Gastroesophageal sphincter (tissue), 4 donors: Measurements from ENCODE around the gene ASB6. TPM values are rescaled to one million over a fixed set of nuclear protein-coding genes. Genes with fewer than 3 reads are reported as not detected.
A peak's percentile ranks its signal among the peaks of the same experiment; 100 is the strongest.

Source experiments
- ATAC-seq: fragments of 150-250 bp; one replicate; pipeline ENCODE4 v1.9.1; 2016; ENCODE audit warnings: mild to moderate bottlenecking, moderate library complexity
- H3K27ac ChIP-seq, 4 donors: fragments of 200-600 bp; sonication (generic) in 3 of 4; 1 replicate in 3 of 4; 2 replicates in 1 of 4; pipeline ENCODE4 v1.5.1; 2016 to 2019
- H3K27me3 ChIP-seq: fragments of 200-600 bp; sonication (generic); one replicate; pipeline ENCODE4 v1.5.1; 2019
- H3K36me3 ChIP-seq, 2 donors: fragments of 200-600 bp; sonication (generic); one replicate each; pipeline ENCODE4 v1.5.1; 2019; ENCODE audit warnings: control low read depth in 1 of 2
- H3K4me1 ChIP-seq, 3 donors: fragments of 200-600 bp; sonication (generic); 1 replicate in 2 of 3; 2 replicates in 1 of 3; pipeline ENCODE4 v1.5.1; 2016 to 2019; ENCODE audit warnings: control low read depth in 2 of 3
- H3K4me3 ChIP-seq, 2 donors: fragments of 200-600 bp; sonication (generic); one replicate each; pipeline ENCODE4 v1.5.1; 2019; ENCODE audit warnings: mild to moderate bottlenecking in 1 of 2, moderate library complexity in 1 of 2
- H3K9me3 ChIP-seq, 3 donors: fragments of 200-600 bp; sonication (generic); one replicate each; pipeline ENCODE4 v1.5.1; 2017 to 2019; ENCODE audit warnings: control low read depth in 2 of 3
- CTCF ChIP-seq, 4 experiments: fragments of 200-600 bp in 2 of 4; fragments of 450-650 bp in 2 of 4; sonication (generic) in 1 of 4; IDR thresholded peaks; one replicate each; pipeline ENCODE4 v1.5.1; 2017 to 2019; ENCODE audit warnings: antibody characterized with exemption in 4 of 4, mild to moderate bottlenecking in 2 of 4, moderate library complexity in 2 of 4
- EP300 ChIP-seq: sonication (generic); formaldehyde crosslinking; IDR thresholded peaks from one replicate; pipeline ENCODE4 v1.6.1; 2017; ENCODE audit warnings: antibody characterized with exemption, mild to moderate bottlenecking
- POLR2A ChIP-seq, 2 donors: fragments of 450-650 bp; IDR thresholded peaks; one replicate each; pipeline ENCODE4 v1.6.1; 2017; ENCODE audit warnings: antibody characterized with exemption in 2 of 2, mild to moderate bottlenecking in 2 of 2, moderate library complexity in 1 of 2
- POLR2AphosphoS5 ChIP-seq: sonication (generic); formaldehyde crosslinking; IDR thresholded peaks from one replicate; pipeline ENCODE4 v1.6.1; 2017; ENCODE audit warnings: antibody characterized with exemption
- WGBS, 2 donors: methylation state at CpG; one replicate each; pipeline ENCODE4 v1.1.5; 2018; ENCODE audit warnings: low coverage in 1 of 2; 5-methylcytosine and 5-hydroxymethylcytosine counted together
- total RNA-seq, 4 donors: library from RNA; depleted of rRNA; stranded (reverse); fragments of >200 nt; gene quantifications; one replicate each; pipeline ENCODE4 v1.1.0, GENCODE V29; 2016

The ASB6 gene
- total RNA-seq, 4 donors from 2014 or later, result 21.3 to 37.2 (median 28.2) TPM

- H3K4me3 ChIP-seq, result no peak overlapping the region
- WGBS, 2 donors, result 68 to 80% methylated on average over 1 to 3 of the region's 12 CpGs
- H3K36me3 ChIP-seq, result no peaks in the 10 kb centered on the region
- no peaks in the 10 kb centered on the region for H3K9me3 ChIP-seq
- TF ChIP-seq EP300 (no peak), CTCF (IDR thresholded peaks at IDR 0.05) (no peak), POLR2AphosphoS5 (no peak), POLR2A (IDR thresholded peaks at IDR 0.05) (no peak)
- no peaks in the 10 kb centered on the region for H3K27me3 ChIP-seq
- H3K27ac ChIP-seq, result no peak overlapping the region
- H3K4me1 ChIP-seq, result peaks cover 0 to 30% (median 19%) of the 10 kb centered on the region in 3 donors
- ATAC-seq, result no peak
Observed at GRCh38 chr9:129604056-129604765, 37.7 kb downstream of the ASB6 start.

GRCh38 chr9:129602598-129603415 is 39.1 kb downstream of the ASB6 start:
- 14 to 26% methylated on average over 2 to 3 of the region's 10 CpGs for WGBS, 2 donors
- H3K27me3 ChIP-seq, result no peaks in the 10 kb centered on the region
- H3K27ac ChIP-seq, result no peak overlapping the region
- ATAC-seq, result no peak
- no peaks in the 10 kb centered on the region for H3K9me3 ChIP-seq
- no peak overlapping the region for H3K4me3 ChIP-seq
- H3K36me3 ChIP-seq, result no peaks in the 10 kb centered on the region
- peaks cover 0 to 24% (median 11%) of the 10 kb centered on the region in 3 donors for H3K4me1 ChIP-seq
- TF ChIP-seq EP300, result no peak
- no peak for TF ChIP-seq CTCF (IDR thresholded peaks at IDR 0.05)
- no peak for TF ChIP-seq POLR2A (IDR thresholded peaks at IDR 0.05)

GRCh38 chr9:129601082-129601674 is 40.8 kb downstream of the ASB6 start:
- WGBS, 2 donors, result 77 to 100% methylated on average over 1 to 7 of the region's 9 CpGs

GRCh38 chr9:129598089-129598596 is 43.8 kb downstream of the ASB6 start:
- Histone ChIP-seq H3K27me3 (no peaks in the 10 kb centered on the region), H3K9me3 (no peaks in the 10 kb centered on the region), H3K4me3 (peak overlapping the region in 1 of 2 donors; percentile 58), H3K4me1 (peaks cover 0 to 30% (median 21%) of the 10 kb centered on the region in 3 donors), H3K36me3 (no peaks in the 10 kb centered on the region), H3K27ac (peak overlapping the region in 3 of 4 donors; percentile 92 to 95 (median 94))
- TF ChIP-seq POLR2A (IDR thresholded peaks at IDR 0.05) (no peak), POLR2AphosphoS5 (no peak), EP300 (no peak), CTCF (IDR thresholded peaks at IDR 0.05) (no peak)
- no peak for ATAC-seq
- WGBS, 2 donors, result 90 to 96% methylated on average over 5 to 6 of the region's 14 CpGs

More at GRCh38 chr9:129601082-129601674, 40.8 kb downstream of the ASB6 start:
- Histone ChIP-seq H3K4me1 (peaks cover 0 to 24% (median 17%) of the 10 kb centered on the region in 3 donors), H3K36me3 (no peaks in the 10 kb centered on the region), H3K27ac (no peak overlapping the region), H3K27me3 (no peaks in the 10 kb centered on the region), H3K9me3 (no peaks in the 10 kb centered on the region), H3K4me3 (no peak overlapping the region)
- TF ChIP-seq CTCF (IDR thresholded peaks at IDR 0.05) (no peak), POLR2A (IDR thresholded peaks at IDR 0.05) (no peak), POLR2AphosphoS5 (no peak)
- no peak for ATAC-seq
